GM06990 (cell line): ENCODE measurements around the gene TCAP.

Experiments used
- DNase-seq: peaks from one replicate; pipeline ENCODE4 v3.0.0-alpha.2; 2011; ENCODE audit not compliant: insufficient read length; ENCODE audit errors: extremely low read depth
- H3K27me3 ChIP-seq: replicated peaks from 2 replicates; pipeline ENCODE4 v1.6.0; 2011; ENCODE audit warnings: low read length; ENCODE audit not compliant: control insufficient read depth, insufficient read depth
- H3K36me3 ChIP-seq: 2 replicates; pipeline ENCODE4 v1.5.1; 2011; ENCODE audit warnings: low read length; ENCODE audit not compliant: control insufficient read depth, insufficient read depth
- H3K4me3 ChIP-seq: replicated peaks from 2 replicates; pipeline ENCODE4 v1.5.1; 2011; ENCODE audit warnings: low read depth, mild to moderate bottlenecking, control low read depth, low read length
- TF ChIP-seq, protein P1 (sequence below): IDR thresholded peaks from 2 replicates; pipeline ENCODE4 v1.5.1; 2011; ENCODE audit warnings: low read length, control low read depth, mild to moderate bottlenecking, inconsistent platforms; ENCODE audit not compliant: insufficient read depth, poor library complexity, severe bottlenecking

TCAP gene

DNA sequence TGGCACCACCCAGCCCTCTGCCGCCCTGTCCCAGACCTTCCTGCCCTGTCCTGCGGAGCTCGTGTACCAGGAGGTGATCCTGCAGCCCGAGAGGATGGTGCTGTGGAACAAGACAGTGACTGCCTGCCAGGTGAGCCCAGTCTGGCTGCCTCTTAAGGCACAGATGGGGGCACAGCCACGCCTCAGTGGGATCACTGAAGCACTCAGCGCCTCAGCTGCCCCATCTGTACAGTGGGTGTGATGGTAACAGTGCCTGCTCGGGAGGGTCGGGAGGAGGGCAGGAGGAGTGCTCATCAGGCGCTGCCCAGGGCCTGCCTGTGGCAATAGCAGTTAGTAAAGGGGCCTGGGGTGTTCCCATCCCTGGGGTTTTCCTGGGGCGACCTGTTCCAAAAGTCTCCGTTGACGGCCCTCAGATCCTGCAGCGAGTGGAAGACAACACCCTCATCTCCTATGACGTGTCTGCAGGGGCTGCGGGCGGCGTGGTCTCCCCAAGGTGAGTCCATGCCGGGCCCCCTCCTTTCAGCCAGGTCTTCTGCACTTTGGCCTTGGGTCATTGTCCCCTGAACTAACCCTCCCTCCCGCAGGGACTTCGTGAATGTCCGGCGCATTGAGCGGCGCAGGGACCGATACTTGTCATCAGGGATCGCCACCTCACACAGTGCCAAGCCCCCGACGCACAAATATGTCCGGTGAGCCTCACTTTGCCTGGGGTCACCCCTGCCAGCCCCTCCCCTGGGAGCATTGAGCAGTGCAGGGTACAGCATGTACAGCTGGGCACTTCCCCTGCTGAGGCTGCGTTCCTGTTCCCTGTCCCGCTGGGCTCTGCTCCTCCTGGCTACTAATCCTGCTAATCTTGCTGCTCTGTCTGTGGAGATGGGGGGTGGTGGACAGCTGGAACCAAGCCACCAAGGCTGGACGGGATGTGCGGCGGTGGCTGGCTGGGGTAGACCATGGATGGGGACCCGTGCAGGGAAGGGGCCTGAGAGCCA, 4.5 kb upstream of the TCAP start:
- no peak for DNase-seq
- TF ChIP-seq, protein P1, sequence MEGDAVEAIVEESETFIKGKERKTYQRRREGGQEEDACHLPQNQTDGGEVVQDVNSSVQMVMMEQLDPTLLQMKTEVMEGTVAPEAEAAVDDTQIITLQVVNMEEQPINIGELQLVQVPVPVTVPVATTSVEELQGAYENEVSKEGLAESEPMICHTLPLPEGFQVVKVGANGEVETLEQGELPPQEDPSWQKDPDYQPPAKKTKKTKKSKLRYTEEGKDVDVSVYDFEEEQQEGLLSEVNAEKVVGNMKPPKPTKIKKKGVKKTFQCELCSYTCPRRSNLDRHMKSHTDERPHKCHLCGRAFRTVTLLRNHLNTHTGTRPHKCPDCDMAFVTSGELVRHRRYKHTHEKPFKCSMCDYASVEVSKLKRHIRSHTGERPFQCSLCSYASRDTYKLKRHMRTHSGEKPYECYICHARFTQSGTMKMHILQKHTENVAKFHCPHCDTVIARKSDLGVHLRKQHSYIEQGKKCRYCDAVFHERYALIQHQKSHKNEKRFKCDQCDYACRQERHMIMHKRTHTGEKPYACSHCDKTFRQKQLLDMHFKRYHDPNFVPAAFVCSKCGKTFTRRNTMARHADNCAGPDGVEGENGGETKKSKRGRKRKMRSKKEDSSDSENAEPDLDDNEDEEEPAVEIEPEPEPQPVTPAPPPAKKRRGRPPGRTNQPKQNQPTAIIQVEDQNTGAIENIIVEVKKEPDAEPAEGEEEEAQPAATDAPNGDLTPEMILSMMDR, result no peak
- Histone ChIP-seq H3K36me3 (peaks cover 41% of the 10 kb centered on the region), H3K4me3 (no peak overlapping the region), H3K27me3 (no peaks in the 10 kb centered on the region)

DNA sequence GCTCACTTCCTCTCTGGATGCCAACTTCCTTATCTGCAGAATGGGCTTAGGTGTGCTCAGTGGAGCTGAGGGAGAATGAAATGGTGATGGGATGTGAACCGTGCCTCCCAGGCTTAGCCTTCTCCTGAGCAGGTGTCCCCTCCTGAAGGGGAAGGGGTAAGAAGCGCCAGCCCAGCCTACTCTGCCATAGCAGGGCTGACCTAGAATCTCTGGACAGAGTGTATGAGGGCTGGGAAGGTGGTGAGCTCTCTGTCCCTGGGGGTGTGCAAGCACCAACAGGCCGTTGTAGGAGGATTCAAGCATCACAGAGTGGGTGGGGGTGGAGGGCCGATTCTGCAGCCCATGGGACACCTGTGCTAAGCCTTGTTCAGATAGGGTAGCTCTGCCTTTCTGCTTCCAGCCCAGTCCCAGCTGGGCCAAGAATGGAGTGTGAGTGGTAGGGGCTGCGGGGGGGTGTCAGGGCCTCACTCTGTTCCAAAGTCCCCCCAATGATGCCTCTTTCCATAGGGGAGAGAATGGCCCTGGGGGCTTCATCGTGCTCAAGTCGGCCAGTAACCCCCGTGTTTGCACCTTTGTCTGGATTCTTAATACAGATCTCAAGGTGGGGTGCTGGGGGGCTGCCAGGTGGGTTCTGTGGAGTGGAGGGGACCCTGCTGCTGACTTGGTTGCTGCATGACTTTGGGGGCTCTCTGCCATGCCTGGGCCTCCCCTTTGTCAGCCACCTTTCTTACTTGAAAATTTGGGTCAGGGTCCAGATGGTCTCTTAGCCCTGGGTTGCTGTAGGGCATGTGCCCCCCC, 3.2 kb upstream of the TCAP start:
- H3K27me3 ChIP-seq, result no peaks in the 10 kb centered on the region; the same call in 1 of the 2 replicates
- no peak for DNase-seq
- H3K36me3 ChIP-seq, result peaks cover 37% of the 10 kb centered on the region
- H3K4me3 ChIP-seq, result no peak overlapping the region
- TF ChIP-seq, protein P1, result no peak

DNA sequence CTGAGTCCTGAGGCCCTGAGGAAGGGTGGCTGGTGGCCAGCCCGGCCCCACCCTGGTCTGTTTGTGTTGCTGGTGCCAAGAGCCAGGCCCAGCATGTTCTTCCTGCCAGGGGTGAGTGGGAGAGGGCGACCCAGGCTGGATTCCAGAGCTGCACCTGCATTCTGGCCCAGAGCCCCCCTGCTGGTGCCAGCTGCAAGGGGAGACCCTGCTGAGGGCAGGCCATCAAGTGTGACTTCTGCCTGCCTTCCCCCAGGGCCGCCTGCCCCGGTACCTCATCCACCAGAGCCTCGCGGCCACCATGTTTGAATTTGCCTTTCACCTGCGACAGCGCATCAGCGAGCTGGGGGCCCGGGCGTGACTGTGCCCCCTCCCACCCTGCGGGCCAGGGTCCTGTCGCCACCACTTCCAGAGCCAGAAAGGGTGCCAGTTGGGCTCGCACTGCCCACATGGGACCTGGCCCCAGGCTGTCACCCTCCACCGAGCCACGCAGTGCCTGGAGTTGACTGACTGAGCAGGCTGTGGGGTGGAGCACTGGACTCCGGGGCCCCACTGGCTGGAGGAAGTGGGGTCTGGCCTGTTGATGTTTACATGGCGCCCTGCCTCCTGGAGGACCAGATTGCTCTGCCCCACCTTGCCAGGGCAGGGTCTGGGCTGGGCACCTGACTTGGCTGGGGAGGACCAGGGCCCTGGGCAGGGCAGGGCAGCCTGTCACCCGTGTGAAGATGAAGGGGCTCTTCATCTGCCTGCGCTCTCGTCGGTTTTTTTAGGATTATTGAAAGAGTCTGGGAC, 2.4 kb upstream of the TCAP start:
- TF ChIP-seq, protein P1, result no peak
- no peak overlapping the region for H3K4me3 ChIP-seq
- peaks cover 33% of the 10 kb centered on the region for H3K36me3 ChIP-seq
- no peak for DNase-seq
- H3K27me3 ChIP-seq, result no peaks in the 10 kb centered on the region; the same call in 1 of the 2 replicates

DNA sequence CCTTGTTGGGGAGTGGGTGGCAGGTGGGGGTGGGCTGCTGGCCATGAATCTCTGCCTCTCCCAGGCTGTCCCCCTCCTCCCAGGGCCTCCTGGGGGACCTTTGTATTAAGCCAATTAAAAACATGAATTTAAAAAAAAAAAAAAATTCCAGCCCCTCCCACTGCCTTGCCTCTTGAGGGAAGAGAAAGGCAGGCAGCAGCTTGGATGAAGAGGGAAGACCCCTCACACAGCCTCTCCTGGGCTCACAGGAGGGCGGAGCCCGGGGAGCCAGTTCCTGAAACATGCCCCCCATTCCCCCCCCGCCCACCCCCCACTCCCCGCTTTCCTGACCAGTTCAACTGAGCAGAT, 1.8 kb upstream of the TCAP start:
- H3K36me3 ChIP-seq, result peaks cover 31% of the 10 kb centered on the region
- TF ChIP-seq, protein P1, result no peak
- DNase-seq, result no peak
- no peaks in the 10 kb centered on the region; the same call in 1 of the 2 replicates for H3K27me3 ChIP-seq
- H3K4me3 ChIP-seq, result no peak overlapping the region
